ENCODE measurements around the gene RIOK3. TPM values are rescaled to one million over a fixed set of nuclear protein-coding genes. Genes with fewer than 3 reads are reported as not detected.

RIOK3 gene
- polyA plus RNA-seq, 1 experiment: 48.2 TPM

- DNase-seq (ENCODE audit: low read depth, low spot score): peak; percentile 46
- H3K27me3 ChIP-seq (ENCODE audit: control insufficient read depth, insufficient read depth, low read length): no peaks in the 10 kb centered on the region
- POLR2A ChIA-PET: interaction anchor here (0.6 to 0.7 kb wide), 2 partner anchors 7 to 28 kb away, joined by 3 to 4 read pairs; no protein-coding TSS in a partner anchor
- H3K9me3 ChIP-seq (ENCODE audit: control insufficient read depth, insufficient read depth, low read length): no peaks in the 10 kb centered on the region
- no peak overlapping the region for H3K4me3 ChIP-seq (ENCODE audit: low read depth, low read length)
- no peak overlapping the region for H3K27ac ChIP-seq (ENCODE audit: low read depth, low read length)
- CTCF ChIA-PET: interaction anchor here (0.6 to 4.3 kb wide), 31 partner anchors 8 to 620 kb away, joined by 3 to 49 read pairs (median 5); no protein-coding TSS in a partner anchor
- TF ChIP-seq, protein P1, sequence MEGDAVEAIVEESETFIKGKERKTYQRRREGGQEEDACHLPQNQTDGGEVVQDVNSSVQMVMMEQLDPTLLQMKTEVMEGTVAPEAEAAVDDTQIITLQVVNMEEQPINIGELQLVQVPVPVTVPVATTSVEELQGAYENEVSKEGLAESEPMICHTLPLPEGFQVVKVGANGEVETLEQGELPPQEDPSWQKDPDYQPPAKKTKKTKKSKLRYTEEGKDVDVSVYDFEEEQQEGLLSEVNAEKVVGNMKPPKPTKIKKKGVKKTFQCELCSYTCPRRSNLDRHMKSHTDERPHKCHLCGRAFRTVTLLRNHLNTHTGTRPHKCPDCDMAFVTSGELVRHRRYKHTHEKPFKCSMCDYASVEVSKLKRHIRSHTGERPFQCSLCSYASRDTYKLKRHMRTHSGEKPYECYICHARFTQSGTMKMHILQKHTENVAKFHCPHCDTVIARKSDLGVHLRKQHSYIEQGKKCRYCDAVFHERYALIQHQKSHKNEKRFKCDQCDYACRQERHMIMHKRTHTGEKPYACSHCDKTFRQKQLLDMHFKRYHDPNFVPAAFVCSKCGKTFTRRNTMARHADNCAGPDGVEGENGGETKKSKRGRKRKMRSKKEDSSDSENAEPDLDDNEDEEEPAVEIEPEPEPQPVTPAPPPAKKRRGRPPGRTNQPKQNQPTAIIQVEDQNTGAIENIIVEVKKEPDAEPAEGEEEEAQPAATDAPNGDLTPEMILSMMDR (IDR thresholded peaks at IDR 0.05; ENCODE audit: low read depth, low read length): peak; percentile 93
Measured at GRCh38 chr18:23515911-23516546, 62.9 kb downstream of the RIOK3 start.

- Histone ChIP-seq H3K4me3 (ENCODE audit: low read depth, low read length) (no peak overlapping the region), H3K27me3 (ENCODE audit: control insufficient read depth, insufficient read depth, low read length) (no peaks in the 10 kb centered on the region), H3K27ac (ENCODE audit: low read depth, low read length) (no peak overlapping the region), H3K9me3 (ENCODE audit: control insufficient read depth, insufficient read depth, low read length) (no peaks in the 10 kb centered on the region)
- CTCF ChIA-PET: no interaction called here
- POLR2A ChIA-PET: no interaction called here
- DNase-seq (ENCODE audit: low read depth, low spot score): no peak
- TF ChIP-seq, protein P1 (IDR thresholded peaks at IDR 0.05; ENCODE audit: low read depth, low read length): no peak
Measured at GRCh38 chr18:23519734-23520133, 66.6 kb downstream of the RIOK3 start.

GRCh38 chr18:23521271-23521670 lies 68.2 kb downstream of the RIOK3 start:
- TF ChIP-seq, protein P1 (IDR thresholded peaks at IDR 0.05; ENCODE audit: low read depth, low read length): no peak
- no peak for DNase-seq (ENCODE audit: low read depth, low spot score)
- CTCF ChIA-PET: interaction anchor here (0.8 kb wide), 1 partner anchor 1920 kb away, joined by 3 read pairs; the partner anchor contains the start of gene ESCO1
- Histone ChIP-seq H3K27ac (ENCODE audit: low read depth, low read length) (no peak overlapping the region), H3K9me3 (ENCODE audit: control insufficient read depth, insufficient read depth, low read length) (no peaks in the 10 kb centered on the region), H3K27me3 (ENCODE audit: control insufficient read depth, insufficient read depth, low read length) (no peaks in the 10 kb centered on the region), H3K4me3 (ENCODE audit: low read depth, low read length) (no peak overlapping the region)
- POLR2A ChIA-PET: no interaction called here

GRCh38 chr18:23521907-23522306 lies 68.8 kb downstream of the RIOK3 start:
- H3K4me3 ChIP-seq (ENCODE audit: low read depth, low read length): no peak overlapping the region
- ChIA-PET CTCF (interaction anchor here (1.1 kb wide), 1 partner anchor 181 kb away, joined by 4 read pairs; no protein-coding TSS in a partner anchor), POLR2A (no interaction called here)
- H3K27ac ChIP-seq (ENCODE audit: low read depth, low read length): no peak overlapping the region
- TF ChIP-seq, protein P1 (IDR thresholded peaks at IDR 0.05; ENCODE audit: low read depth, low read length): no peak
- H3K27me3 ChIP-seq (ENCODE audit: control insufficient read depth, insufficient read depth, low read length): no peaks in the 10 kb centered on the region
- DNase-seq (ENCODE audit: low read depth, low spot score): no peak
- H3K9me3 ChIP-seq (ENCODE audit: control insufficient read depth, insufficient read depth, low read length): no peaks in the 10 kb centered on the region

GRCh38 chr18:23523429-23524212 lies 70.5 kb downstream of the RIOK3 start:
- POLR2A ChIA-PET: no interaction called here
- TF ChIP-seq, protein P1 (IDR thresholded peaks at IDR 0.05; ENCODE audit: low read depth, low read length): no peak
- Histone ChIP-seq H3K27ac (ENCODE audit: low read depth, low read length) (no peak overlapping the region), H3K27me3 (ENCODE audit: control insufficient read depth, insufficient read depth, low read length) (no peaks in the 10 kb centered on the region), H3K4me3 (ENCODE audit: low read depth, low read length) (no peak overlapping the region), H3K9me3 (ENCODE audit: control insufficient read depth, insufficient read depth, low read length) (no peaks in the 10 kb centered on the region)
- no peak for DNase-seq (ENCODE audit: low read depth, low spot score)
- CTCF ChIA-PET: interaction anchor here (0.6 to 1.1 kb wide), 3 partner anchors 9 to 180 kb away, joined by 3 to 4 read pairs (median 3); no protein-coding TSS in a partner anchor
